Effector CD4-positive, alpha-beta T cell (primary cell): ENCODE data around the gene TIGIT.

Experiments used
- DNase-seq: peaks from one replicate; pipeline ENCODE4 v3.0.0-alpha.2; 2020

Gene TIGIT

DNA sequence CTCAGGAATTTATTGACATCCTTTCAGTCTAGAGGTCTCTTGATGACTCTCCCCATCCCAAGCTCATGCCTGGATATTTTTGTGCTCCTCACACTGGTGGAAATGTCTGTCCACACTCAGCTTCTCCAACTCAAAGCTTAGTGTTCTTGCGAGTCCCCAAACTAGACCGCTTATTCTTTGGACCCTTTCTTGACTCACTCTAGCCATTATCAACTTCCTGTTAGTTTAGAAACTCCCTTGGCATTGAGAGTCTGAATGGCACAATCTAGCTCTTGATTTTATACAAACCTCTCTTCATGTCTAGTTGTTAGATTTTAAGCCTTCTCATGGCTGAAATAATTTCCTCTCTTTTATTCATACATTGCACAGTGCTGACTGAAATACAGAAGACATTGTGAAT is 19.6 kb downstream of the TIGIT start:
- DNase-seq, result no peak

DNA sequence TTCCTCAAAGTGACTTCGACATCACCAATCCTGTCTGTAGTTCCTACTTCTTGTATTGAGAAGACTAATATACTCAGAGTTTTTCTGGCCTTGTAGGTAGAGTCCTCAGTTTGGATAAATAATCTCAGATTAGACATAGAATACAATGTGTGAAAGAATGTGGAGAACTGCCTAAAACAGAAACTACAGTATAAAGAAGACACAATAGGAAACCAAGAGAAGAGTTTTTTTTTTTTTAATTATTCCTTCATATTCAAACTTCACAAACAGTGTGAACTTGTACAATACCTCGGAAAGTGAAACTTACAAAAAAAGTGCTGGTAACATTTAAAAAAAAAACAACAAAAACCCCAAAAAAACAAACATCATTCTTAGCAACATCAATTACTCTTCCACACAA is 20.5 kb downstream of the TIGIT start:
- no peak for DNase-seq

DNA sequence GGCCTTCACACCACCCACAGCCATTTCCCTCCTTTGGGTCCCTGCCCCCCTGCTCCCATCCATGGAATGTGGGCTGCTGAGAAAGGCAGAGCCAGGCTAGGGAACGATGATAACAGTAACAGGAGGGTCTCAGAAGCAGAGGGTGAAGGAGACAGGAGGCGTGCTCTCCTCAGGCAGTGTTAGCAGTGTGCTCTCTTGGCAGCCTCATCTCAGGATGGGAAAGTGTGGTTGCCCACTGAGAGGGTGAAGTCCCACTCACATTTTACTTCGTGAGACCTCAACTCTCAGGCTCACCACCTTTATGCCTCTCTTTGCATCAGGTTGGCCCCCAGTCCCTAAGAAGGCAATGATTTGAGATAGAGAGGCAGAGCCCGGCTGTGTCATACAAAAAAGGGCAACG is 24.5 kb downstream of the TIGIT start:
- DNase-seq, result no peak

DNA sequence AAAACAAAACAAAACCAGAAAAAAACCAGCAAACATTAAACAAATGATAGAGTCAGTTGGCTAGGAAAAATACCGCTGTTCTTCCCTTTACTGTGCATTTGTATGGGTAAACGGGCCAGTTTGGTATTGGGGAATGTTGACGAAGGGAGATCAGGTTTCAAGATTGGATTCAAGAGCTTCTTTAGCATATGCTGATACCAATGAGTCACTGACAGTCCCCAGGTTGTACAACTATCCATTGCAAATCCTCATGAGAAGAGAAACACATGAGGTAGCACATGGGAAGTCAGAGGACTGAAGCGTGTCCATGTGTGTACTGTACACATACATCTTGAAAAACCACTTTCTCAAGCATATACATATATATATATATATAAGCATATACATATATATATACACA is 25.6 kb downstream of the TIGIT start:
- no peak for DNase-seq

DNA sequence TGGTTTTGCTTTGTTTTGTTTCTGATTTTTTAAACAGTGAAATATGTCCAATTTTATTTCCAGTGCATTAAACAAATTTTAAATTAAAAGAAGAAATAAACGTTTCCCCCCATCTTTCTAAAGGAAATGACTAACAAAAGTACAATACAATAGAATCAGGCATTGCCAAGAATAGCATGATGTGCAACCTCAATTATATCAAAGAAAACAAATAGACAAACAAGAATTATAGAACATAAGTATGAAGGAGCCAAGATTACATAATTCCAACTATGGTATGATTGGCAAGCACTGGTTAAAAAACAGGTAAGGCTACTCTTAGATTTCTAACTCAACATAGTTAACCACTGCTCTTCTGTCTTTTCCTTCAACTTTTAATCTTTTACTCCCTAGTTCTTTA is 26.4 kb downstream of the TIGIT start:
- no peak for DNase-seq

DNA sequence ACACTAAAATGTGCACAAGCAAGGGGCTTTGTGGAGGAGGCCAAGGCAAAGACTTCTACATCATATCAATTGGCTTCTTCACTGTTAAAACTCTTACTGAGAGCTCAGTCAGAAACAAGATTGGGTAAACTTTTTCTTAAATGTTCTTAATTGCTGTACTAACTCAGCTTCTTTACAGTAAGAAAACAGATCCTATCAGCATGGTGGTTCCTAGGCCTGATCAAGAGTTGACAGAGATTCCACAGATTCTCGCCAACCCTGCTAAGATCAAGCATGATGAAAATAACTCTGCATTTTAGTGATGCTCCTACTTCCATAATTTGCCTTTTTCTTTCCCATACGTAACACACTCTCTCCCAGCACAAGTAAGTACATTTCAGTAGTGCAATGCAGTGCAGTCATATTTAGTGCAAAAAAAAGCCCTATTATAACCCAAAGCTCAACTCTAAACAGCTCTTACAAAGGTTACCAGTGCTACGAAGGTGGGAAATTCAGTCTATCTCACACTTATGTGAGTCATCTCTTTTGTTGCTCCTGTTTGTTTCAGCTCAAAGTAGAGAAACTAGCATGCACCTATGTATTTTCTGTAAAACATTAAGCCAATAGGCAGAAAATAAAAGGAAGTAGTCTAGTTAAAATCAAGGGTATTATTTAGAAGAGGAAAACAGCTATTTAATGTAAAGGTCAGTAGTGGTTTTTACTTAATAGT is 29.9 kb downstream of the TIGIT start:
- no peak for DNase-seq

DNA sequence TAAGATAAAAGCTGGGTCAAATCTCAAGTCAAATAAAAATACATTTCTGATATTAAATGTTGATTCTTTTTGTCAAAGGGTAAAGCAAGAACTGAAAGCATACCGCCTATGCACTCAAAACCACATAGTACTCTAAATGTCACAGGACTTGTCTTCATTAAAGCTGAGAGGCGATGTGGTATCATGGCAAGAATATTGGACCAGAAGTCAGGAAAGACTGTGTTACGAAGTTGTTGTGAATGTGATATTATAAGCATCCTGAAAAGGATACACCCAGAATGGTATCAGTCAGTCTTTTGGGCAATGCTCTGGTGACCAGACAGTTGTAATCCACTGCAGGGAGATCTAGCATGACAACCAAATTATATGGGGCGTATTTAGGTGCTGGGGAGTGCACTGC is 33.8 kb downstream of the TIGIT start:
- DNase-seq, result no peak

DNA sequence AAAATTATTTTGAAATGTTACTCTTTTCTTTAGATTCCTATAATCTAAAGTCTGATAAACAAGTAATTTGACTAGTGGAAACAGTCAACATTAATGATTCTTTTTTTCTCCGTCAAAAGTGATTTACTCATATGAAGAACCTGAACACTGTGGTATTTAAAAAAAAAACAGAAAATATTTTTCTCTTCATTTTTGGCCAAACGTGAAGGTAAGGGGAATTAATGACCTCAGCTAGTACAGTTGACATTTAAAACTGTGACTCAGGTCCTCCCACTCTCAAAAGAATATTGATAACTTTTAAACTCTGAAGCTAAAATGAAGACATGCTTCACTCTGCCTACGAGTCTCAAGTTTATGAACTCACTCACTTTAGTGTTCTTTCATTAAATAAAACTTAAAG is 34.5 kb downstream of the TIGIT start:
- no peak for DNase-seq

DNA sequence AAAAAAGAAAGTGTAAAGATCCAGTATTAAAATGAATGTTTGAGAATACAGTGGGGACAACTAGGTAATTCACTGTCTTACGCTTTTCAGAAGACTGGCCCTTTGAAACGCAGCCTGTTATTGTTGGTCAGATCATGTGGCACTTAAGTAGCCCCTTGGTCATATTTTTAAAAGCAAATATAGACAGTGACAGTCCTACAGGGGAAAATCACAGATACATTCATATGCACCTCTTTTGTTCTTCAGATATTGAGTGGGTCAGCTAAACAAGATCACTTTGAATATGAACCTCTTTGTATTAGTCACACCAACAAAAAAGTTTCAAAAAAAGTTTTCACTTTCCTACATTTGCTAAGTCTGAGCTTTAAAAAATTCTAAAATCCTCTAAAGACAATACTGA is 36.0 kb downstream of the TIGIT start:
- no peak for DNase-seq

DNA sequence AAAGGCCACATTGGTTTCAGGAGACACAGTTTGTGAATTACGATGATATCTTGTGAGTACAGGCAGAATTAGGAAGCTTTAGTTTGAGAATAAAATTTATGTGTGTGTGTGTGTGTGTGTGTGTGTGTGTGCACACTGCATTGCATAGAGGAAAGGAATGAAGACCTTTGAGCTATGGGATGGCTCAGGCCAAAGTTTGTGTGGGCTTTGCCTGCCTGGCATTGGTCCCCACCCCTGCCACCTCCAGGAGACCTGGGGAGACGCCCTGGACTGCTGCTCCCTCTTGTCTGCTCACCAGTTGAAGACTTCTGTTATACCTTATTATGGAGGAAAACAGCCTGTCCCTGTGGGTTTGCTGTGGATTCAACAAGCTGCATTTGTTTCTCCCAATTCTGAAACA is 37.2 kb downstream of the TIGIT start:
- DNase-seq, result no peak

DNA sequence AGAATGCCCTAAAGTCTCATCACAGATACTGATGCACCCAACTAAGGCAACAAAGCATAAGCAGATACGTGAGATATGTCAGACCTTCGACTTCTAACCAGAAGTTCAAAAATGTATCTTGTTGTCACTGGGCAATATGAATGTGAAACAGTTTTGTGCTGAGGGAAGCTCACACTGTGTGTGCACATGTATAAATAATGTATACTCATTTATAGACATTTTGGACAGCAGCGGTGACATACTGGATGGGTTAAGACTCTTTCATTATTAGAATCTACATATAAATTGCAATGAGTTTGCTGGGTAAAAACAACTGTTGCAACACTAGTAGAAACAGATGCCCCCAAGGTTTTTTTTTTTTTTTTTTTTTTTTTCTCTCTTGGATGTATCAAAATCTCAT is 37.9 kb downstream of the TIGIT start:
- DNase-seq, result no peak

DNA sequence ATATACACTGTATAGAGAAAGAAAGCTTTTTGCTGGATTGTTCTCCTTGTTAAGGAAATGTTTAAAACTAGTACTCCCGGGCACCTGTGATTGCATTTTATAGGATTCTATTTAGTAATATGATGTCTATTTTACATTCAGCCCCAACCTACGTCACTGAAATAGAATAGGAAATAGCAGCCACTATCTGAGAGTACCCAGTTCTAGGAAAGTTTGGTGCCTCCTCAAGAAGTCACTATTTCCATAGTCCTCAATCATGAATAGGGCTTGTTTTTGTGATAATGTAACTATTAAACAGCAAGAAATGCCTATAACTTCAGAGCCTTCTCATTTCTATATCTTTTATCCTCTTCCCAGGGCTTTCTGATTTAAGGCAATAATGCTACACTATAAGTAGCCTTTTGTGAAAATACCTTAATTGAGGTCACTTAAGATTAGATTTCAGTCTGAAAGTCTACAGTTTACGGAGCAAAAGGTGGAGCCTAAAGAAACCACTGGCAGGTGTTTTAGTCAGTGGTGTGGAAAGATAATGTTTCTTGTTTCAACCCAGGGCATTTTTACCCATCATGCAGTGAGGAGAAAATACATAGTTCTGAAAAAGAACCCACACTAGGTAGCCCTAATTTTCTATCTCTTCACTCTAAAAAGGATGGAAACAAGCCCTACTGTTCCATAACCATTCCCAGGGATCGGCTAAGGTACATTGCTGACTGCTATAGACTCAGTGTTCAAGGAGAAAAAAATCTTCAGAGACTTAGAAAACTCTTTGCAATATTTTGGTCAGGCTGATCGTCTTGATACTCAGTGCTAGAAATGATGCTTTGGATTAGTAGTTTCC is 38.7 kb downstream of the TIGIT start:
- DNase-seq, result no peak

DNA sequence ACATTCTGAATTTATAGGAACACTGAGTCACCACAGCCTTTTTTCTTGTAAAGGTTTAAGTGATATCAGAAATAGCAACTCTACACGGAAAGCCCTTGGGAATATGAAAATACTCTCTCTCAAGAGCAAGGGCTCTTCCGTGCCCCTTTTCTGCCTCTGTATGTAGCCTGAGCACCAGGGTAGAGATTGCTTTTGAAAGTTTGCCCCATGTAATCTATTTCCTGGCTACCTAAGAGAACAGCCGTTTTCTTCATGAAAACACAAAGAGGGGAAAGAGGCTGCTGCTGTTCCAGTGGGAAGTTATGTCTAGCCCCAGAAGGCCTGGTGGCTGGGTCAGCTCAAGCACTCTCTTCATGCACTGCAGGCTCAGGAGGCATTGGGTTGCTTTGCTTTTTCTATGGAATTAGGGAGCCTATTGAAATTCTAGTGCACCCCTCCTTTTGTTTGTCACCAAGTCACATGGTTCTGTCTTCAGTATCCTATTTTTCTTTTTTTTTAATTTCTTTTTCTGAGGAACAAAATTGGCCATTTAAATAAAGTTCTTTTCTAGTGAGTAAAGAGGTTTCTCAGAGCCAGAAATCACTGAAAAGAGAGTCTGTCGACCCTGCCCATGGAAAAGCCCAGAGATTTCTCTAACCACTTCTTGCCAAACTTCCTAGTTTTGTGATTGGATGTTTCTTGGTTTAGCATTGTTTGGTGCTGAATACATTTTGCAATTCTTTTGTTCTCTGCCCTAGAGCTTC is 39.5 kb downstream of the TIGIT start:
- no peak for DNase-seq

DNA sequence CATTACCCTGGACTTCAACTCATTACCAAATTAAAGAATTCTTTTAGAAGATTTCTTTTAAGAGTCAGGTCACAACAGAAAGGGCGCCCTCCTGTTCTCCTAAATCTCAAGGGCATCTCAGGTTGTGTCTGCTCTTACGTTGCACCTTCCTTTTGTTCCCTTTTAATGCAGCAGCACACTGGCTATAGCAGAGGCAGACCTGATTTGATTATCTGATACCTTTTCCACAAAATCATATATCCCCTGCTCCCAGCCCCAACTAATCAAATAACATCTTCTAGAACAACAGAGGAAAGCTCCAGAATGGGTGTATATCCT is 40.1 kb downstream of the TIGIT start:
- DNase-seq, result no peak

DNA sequence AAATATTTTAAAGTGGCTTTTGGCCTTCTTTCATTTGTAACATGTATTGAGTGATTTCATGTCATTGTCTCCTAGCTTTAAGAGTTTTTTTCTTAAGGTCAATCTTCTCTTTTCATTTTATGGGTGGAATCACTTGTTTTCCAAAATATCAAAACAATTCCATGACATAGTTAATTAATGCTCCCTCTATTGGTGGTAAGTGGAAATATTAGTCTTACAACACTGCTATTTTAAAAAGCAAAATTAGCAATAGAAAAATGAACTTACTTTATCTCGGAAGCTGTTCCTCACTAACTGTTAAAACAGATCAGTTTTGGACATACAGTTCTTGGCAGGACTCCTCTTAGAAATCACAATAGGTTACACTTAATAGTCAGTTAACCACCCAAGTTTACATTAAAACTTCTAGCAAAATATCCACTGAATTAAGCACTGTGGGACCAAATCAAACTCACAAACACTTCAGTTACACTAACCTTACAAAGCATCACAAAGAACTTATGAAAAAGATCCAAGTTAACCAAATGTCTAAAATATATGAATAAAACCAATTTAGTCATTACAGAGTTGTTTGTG is 42.4 kb downstream of the TIGIT start:
- no peak for DNase-seq

DNA sequence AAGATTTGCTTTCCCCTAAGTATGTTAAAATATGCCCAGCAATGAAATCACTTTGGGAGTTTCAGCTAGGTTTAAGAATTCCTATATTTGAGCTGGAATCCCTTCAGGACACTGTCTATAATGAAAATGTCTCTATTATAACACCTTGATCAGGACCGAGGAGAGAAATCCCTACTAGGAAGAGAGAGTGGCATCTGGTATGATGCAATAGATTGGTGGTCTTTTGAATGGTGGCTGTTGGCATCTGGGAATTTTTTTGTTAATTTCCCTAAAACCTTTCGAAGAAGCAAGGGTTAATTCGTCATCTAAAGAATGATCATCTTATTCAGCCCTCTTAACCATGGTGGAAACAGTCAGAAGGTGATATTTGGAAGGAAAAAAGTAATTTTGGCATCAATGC is 43.0 kb downstream of the TIGIT start:
- DNase-seq, result no peak

DNA sequence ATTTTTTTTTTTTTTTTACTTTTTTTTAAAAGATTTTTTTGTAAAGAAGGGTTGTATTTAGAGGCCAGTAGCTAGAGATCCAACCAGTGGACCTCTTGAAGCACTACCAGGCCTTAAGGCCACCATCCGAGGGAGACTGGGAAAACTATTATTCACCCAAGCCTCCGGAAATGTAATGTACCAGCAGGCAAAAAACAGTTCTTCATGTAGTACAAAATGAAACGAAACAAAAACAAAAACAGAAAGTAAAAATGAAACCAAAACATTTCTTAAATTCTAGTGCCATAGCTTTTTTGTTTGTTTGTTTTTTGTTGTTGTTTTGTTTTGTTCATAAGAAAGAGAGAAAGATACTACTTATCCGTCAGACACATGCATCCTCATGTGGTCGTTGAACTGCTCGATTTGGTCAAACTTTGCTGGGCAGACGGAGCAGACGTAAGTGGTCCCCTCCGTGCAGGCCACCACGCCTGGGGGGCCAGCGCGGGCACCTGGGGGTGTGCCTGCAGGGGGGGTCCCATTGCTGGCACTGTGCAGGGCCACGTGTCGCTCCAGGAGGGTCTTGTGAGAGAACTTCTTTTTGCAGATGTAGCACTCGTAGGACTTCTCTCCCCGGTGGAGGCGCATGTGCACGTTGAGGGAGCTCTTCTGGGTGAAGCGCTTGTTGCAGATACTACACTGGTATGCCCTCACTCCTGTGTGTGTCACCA is 45.0 kb downstream of the TIGIT start:
- no peak for DNase-seq

DNA sequence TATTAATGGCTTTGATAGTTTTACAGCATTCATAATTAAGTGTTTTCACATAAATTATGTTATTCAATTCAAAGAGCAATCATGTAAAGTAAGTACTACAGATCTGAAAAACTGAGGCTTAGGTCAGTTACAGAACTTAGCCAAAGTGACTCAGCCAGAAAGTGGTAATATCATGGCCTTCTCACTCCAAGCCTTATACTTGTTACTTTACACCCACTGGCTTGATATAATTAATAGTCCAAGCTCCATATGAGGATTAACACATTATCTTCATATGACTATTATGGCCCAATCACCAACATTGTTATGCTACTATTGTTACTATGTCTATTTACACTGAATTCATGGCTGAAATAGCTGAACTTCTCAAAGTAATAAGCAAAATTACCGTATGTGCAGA is 50.7 kb downstream of the TIGIT start:
- no peak for DNase-seq

DNA sequence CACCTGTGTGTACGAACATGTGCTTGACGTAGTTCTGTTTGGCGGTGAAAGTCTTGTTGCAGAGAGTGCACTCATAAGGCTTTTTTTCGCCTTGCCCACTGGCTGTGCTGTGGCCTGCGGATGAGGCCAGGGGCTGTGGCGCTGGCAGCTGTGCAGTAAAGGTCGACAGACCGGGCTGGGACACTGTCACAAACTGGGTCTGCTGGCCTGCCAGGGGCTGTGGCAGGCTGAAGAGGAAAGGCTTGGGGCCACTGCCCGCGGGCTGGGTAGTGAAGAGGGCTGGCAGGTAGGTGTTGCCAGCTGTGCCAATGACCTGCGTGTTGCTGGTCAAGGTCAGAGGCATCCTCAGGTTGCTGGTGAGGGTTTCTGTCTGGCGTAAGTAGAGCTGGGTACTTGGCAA is 56.4 kb downstream of the TIGIT start:
- no peak for DNase-seq

DNA sequence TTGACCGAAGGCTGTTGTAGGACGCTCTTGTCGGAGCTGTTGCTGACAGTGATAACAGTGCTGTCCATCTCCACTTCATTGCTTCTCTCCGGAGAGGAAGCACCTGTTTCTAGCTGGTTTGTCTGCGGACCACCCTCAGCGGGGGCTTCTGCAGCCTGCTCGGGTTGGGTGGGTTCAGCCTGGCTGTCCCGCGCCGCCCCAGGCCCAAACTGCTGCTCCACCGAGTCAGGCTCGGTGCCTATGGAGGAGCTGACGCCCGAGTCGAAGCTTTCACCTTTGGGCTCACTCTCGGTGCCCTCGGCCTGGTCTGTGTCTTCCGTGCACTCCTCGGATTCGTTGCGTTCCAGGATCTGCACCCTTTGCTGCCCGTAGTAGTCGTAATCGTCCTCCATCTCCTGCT is 56.9 kb downstream of the TIGIT start:
- DNase-seq, result no peak

DNA sequence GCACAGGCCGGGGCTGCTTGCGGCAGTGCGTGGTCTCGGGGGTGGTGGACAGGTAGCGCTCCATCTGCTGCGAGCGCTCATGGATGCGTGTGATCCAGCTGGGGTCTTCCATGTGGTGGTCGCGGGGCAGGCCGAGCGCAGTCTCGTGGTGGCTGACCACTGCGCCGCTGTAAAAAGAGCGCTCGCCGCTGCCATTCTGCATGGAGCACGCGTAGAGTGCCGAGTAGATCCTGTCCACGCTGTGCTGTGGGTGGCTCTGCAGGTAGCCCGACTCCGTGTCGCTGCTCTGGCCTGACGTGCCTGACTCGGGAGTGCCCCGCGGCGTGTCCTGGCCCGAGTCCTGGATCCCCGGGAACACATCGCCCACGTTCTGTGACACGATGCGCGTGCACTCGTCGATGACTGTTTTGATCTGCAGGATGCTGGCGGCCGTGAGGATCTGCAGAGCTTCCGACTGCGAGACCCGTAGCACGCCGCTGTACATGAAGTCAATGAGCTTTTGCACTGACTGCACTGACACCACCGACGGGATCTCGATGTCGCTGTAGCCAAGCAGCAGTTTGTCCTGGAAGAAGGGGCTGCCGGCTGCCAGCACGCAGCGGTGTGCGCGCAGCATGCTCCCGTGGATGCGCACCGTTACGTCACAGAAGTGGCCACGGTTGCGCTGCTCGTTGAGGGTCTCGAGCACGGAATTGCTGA is 57.4 kb downstream of the TIGIT start:
- no peak for DNase-seq

DNA sequence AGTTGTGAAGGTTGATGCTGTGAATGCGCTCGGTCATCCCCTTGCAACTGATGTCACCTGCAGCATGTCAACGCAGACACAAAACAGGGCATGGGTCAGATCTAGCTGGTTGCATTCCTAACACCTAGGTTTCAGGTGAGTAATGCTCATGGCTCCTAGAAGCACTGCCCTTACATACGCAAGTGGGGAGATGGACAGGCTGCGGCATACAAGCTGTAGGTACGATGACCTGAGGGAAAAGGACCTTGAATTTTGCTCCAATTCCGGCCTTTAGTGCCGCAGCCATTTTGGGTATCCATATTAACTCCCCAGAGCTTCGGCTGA is 58.0 kb downstream of the TIGIT start:
- no peak for DNase-seq

DNA sequence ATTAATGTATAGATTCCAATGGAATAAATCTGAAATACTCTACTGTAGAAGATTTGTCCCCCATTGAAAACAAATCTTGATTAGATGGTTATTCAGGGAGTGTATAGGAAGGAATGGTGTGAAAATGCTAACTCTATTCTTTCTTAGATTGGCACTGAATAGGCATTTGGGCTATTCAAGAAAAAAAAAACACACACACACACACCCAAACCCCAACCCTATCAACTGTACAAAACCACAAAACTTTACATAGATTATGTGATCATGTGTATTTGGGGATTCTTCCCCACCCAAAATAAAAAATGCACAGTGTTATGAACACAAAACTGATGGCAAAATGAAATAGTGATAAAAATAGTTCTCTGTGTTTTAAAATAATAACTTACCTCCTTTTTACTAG is 61.8 kb downstream of the TIGIT start:
- DNase-seq, result no peak
